ENCODE results near the gene TAF1C.
"Not testable (repeated sequence)": the region's sequence is repeated elsewhere in the genome, so short reads cannot be mapped to it uniquely, and the experiment has no call there.

TAF1C gene, protein sequence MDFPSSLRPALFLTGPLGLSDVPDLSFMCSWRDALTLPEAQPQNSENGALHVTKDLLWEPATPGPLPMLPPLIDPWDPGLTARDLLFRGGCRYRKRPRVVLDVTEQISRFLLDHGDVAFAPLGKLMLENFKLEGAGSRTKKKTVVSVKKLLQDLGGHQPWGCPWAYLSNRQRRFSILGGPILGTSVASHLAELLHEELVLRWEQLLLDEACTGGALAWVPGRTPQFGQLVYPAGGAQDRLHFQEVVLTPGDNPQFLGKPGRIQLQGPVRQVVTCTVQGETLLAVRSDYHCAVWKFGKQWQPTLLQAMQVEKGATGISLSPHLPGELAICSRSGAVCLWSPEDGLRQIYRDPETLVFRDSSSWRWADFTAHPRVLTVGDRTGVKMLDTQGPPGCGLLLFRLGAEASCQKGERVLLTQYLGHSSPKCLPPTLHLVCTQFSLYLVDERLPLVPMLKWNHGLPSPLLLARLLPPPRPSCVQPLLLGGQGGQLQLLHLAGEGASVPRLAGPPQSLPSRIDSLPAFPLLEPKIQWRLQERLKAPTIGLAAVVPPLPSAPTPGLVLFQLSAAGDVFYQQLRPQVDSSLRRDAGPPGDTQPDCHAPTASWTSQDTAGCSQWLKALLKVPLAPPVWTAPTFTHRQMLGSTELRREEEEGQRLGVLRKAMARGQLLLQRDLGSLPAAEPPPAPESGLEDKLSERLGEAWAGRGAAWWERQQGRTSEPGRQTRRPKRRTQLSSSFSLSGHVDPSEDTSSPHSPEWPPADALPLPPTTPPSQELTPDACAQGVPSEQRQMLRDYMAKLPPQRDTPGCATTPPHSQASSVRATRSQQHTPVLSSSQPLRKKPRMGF

GRCh38 chr16:84186685-84187437 is at the start of gene TAF1C:
TAF1C (minus strand) TSS chr16:84187057; CDS start chr16:84184988, 2,069 bp downstream.
- DNase-seq (ENCODE audit: low read depth in 3 of 3) = peak; percentile 84 to 89 (median 88)

GRCh38 chr16:84234321-84235241 is 47.7 kb upstream of the TAF1C start:
- DNase-seq (ENCODE audit: low read depth in 3 of 3) = no peak

DNA sequence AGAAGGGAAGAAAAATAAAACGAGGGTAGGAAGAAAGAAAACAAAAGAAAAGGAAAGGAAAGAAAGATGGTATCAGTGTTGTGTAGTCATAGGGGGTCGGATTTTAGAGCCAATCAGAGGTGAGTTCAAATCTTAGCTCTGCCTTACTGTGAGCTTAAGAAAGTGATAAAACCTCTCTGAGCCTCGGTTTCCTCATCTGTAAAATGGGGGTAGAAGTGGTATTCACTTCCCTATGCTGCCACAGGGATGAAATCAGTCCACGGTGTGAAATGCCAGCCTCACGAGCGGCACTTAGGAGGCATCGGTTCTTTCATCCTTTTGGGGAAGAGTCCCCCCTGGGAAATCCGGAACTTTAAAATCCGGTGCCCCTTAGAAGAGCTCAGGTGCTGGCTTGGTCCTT is 46.9 kb upstream of the TAF1C start:
- DNase-seq (ENCODE audit: low read depth in 3 of 3) = no peak

GRCh38 chr16:84232969-84233368 is 46.1 kb upstream of the TAF1C start:
- no peak for DNase-seq (ENCODE audit: low read depth in 3 of 3)

DNA sequence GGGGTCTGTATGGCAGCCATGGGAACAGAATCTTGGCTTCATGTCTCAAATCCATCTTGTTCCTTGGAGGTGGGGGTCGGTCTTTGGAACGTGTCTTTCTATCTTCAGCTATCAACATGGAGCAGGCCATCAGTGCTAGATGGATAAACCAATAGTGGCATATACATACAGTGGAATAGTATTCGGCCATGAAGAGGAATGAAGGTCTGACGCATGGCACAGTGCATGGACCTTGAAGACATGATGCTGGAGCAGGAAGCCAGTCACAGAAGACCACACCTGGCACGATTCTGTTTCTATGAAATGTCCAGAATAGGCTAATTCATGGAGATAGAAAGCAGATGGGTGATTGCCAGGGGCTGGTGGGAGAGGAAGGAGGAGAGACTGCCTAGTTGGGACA is 45.2 kb upstream of the TAF1C start:
- no peak for DNase-seq (ENCODE audit: low read depth in 3 of 3)

GRCh38 chr16:84229471-84229870 is 42.6 kb upstream of the TAF1C start:
- DNase-seq (ENCODE audit: low read depth in 3 of 3) = no peak

DNA sequence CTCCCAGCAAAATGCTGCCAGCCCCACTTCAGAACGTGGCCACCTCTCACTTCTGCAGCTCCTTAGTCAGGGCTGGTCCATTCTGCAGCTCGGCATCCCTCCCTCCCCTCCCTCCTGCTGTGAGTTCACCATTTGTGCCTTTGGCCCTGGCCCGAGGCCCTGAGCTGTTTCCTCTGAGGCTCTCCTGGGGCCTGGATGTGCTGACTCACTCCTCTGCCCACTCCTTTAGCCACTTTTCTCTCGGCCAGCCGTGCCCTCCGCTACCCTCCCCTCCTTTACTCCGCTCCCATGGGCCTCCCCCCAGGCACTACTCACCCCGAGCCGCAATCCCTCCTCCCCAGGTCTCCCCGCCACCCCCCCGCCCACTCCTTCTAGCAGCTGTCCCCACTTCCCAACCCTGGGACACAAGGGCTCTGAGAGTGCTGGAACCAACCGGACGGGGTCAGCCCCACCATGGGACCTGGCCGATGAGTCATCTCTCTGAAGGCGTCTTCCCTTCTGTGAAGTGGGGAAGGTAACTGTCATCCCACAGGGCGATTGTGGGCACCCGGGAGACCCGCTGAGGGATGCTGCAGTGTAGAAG is 41.5 kb upstream of the TAF1C start:
- DNase-seq (ENCODE audit: low read depth in 3 of 3) = no peak

DNA sequence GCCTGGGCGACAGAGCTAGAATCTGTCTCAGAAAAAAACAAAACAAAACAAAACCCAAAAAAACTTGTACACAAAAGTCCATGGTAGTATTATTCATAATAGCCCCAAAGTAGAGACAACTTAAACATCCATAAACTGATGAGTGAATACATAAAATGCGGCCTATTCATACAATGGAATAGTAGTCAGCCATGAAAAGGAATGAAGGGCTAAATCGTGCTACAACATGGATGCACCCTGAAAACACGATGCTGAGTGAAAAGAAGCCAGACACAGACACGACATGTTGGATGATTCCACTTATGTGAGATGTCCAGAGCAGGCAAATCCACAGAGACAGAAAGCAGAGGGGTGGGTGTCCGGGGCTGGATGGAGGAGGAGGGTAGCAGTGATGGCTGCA is 40.7 kb upstream of the TAF1C start:
- no peak for DNase-seq (ENCODE audit: low read depth in 3 of 3)

DNA sequence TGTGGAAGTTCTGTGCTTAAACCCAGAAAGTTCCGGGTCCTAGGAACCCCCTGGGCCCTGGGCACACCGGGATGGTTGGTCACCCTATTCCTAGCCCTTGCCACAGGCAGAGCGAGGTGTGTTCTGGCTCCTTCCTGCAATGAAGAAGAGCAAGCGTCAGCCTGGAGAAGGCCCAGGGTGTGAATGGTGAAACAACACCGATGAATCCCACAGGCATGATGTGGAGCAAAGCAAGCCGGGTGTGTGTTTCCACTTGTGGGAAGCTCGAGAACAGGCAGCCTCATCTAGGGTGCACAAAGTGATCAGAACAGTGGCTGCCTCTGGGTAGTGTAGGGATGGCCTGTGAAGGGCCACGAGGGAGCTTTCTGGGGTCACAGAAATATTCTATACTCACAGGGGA is 39.2 kb upstream of the TAF1C start:
- DNase-seq (ENCODE audit: low read depth in 3 of 3) = no peak

- no peak for DNase-seq (ENCODE audit: low read depth in 3 of 3)
These were observed 38.7 kb upstream of the TAF1C start for GRCh38 chr16:84225571-84225970.

DNA sequence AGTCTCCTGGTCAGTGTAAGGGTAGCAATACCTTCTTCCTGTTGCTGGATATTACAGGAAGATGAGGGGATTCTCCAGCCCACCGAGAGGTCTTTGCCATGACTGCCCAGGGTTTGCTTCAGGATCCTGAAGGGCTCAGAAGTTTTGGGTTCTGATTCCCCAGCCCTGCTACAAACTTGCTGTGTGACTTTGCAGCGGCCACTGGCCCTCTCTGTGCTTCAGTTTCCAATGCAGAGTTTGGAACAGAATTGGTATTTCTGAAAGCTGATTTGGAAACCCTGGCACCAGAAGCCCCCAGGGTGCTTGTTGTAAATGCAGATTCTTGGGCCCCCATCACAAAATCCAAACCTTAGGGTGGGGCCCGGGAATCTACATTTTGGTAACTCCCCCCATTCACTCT is 38.3 kb upstream of the TAF1C start:
- DNase-seq (ENCODE audit: low read depth in 3 of 3) = no peak

- DNase-seq (ENCODE audit: low read depth in 3 of 3) = no peak
These were observed 37.7 kb upstream of the TAF1C start for GRCh38 chr16:84224554-84224953.

- DNase-seq (ENCODE audit: low read depth in 3 of 3) = no peak
These were observed 36.6 kb upstream of the TAF1C start for GRCh38 chr16:84223456-84223855.

- DNase-seq (ENCODE audit: low read depth in 3 of 3) = no peak
These were observed 34.0 kb upstream of the TAF1C start for GRCh38 chr16:84220851-84221250.

DNA sequence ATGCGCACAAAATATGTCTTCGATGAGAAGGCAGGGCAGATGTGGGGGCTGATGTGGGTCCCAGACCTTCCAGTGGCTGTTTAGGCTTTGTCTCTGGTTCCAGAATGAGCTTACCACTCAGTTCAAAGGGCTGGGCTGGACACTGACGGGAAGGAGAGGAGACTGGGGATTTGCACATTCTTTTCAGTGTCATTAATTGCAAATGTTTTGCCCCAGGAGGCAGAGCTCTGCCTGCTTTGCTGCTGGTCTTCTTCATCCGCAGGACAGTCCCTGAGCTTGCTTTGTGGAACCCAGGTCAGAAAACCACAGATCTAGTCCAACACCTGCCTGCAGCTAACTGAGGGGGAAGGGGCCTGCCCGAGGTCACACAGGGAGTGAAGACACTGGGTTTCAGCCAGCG is 32.1 kb upstream of the TAF1C start:
- DNase-seq (ENCODE audit: low read depth in 3 of 3) = no peak

- no peak for DNase-seq (ENCODE audit: low read depth in 3 of 3)
These were observed 31.4 kb upstream of the TAF1C start for GRCh38 chr16:84218176-84218823.

DNA sequence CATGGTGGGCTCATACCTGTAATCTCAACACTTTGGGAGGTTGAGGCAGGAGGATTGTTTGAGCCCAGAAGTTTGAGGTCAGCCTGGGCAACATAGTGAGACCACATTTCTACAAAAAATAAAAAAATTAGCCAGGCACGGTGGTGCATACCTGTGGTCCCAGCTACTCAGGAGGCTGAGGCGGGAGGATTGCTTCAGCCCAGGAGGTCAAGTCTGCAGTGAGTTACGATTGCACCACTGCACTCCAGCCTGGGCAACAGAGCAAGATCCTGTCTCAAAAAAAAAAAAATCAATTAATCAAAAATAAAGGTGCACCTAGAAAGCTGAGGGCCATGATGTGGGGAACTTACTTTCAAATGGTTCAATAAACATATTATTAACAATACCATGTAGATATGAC is 29.3 kb upstream of the TAF1C start:
- not testable (repeated sequence) for DNase-seq (ENCODE audit: low read depth in 3 of 3)

- no peak for DNase-seq (ENCODE audit: low read depth in 3 of 3)
These were observed 28.7 kb upstream of the TAF1C start for GRCh38 chr16:84215531-84215930.

DNA sequence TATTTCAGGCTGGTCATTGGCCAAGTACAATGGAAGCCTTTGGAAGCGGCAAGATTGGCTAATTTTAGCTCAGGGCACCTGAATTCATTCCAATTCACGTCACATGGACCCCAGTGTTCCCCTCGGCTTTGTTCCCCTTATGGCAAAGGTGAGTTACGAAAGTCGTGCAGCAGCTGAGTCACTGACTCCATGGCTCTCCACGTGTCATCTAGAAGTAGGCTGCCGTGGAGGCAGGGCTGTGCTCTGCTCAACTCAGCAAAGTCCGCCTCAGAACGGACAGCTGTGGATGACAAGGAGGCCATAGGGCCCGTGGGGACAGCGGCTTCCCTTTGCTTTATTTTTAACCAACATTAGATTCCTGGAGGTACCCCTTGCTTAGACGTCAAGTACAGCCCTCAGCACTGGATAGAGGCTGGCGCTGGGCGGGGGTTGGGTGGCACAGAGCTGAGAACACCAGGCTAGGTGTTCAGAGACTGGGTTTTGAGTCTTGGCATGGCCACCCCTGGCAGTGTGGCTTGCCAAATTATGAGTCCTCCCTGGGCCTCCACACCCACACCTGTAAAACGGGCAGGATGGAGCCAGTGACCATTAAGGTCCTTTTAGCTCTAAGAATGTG is 27.7 kb upstream of the TAF1C start:
- DNase-seq (ENCODE audit: low read depth in 3 of 3) = no peak

GRCh38 chr16:84212631-84213030 is 25.8 kb upstream of the TAF1C start:
- no peak for DNase-seq (ENCODE audit: low read depth in 3 of 3)

All from stimulated activated CD4-positive, alpha-beta T cell treated with anti-CD3 and anti-CD28 coated beads, TNF-alpha, amount 100 ng/mL, for 24 hours (primary cell).